Tibial nerve (tissue), 4 donors: ENCODE results near the gene GGPS1.

ENCODE experiments used
- CTCF ChIP-seq, 5 experiments: fragments of 200-600 bp in 3 of 5; fragments of 450-650 bp in 2 of 5; sonication (generic) in 3 of 5; IDR thresholded peaks; one replicate each; pipeline ENCODE4 v1.5.1; 2016 to 2019; ENCODE audit warnings: antibody characterized with exemption in 5 of 5, mild to moderate bottlenecking in 3 of 5, moderate library complexity in 2 of 5
- EP300 ChIP-seq, 2 donors: sonication (generic); formaldehyde crosslinking; IDR thresholded peaks; one replicate each; pipeline ENCODE4 v1.6.1; 2017; ENCODE audit warnings: antibody characterized with exemption in 2 of 2, mild to moderate bottlenecking in 1 of 2
- POLR2A ChIP-seq, 2 donors: fragments of 450-650 bp; IDR thresholded peaks; one replicate each; pipeline ENCODE4 v1.6.1; 2017; ENCODE audit warnings: antibody characterized with exemption in 2 of 2, mild to moderate bottlenecking in 2 of 2, moderate library complexity in 2 of 2

- TF ChIP-seq CTCF (IDR thresholded peaks at IDR 0.05) (no peak), POLR2A (IDR thresholded peaks at IDR 0.05) (no peak), EP300 (IDR thresholded peaks at IDR 0.05) (no peak)
These were observed 15.4 kb downstream of the GGPS1 start for GRCh38 chr1:235343726-235344125.
